NT2/D1 (cell line): ENCODE measurements around the gene MSH4.
A peak's percentile ranks its signal among the peaks of the same experiment; 100 is the strongest.
"Not testable (repeated sequence)": the region's sequence is repeated elsewhere in the genome, so short reads cannot be mapped to it uniquely, and the experiment has no call there.

Experiments
- DNase-seq: peaks from one replicate; pipeline ENCODE4 v3.0.0-alpha.2; 2011; ENCODE audit warnings: low read depth, low spot score
- H3K27me3 ChIP-seq: 2 replicates; pipeline ENCODE4 v1.6.0; 2011; ENCODE audit warnings: mild to moderate bottlenecking; ENCODE audit not compliant: insufficient read length, insufficient read depth
- H3K36me3 ChIP-seq: 2 replicates; pipeline ENCODE4 v1.6.1; 2011; ENCODE audit warnings: mild to moderate bottlenecking, low read length, mixed read lengths; ENCODE audit not compliant: insufficient read depth, insufficient read length
- H3K4me1 ChIP-seq: 2 replicates; pipeline ENCODE4 v1.5.1; 2011; ENCODE audit not compliant: insufficient read depth, insufficient read length
- H3K4me3 ChIP-seq: 2 replicates; pipeline ENCODE4 v1.5.1; 2011; ENCODE audit warnings: low read depth; ENCODE audit not compliant: insufficient read length
- H3K9ac ChIP-seq: 2 replicates; pipeline ENCODE4 v1.6.0; 2011; ENCODE audit warnings: low read depth; ENCODE audit not compliant: insufficient read length
- H3K9me3 ChIP-seq: 2 replicates; pipeline ENCODE4 v1.5.1; 2011; ENCODE audit warnings: mild to moderate bottlenecking, low read length; ENCODE audit not compliant: insufficient read depth
- SUZ12 ChIP-seq: IDR thresholded peaks from 2 replicates; pipeline ENCODE4 v1.6.1; 2011; ENCODE audit not compliant: insufficient read length, insufficient read depth; ENCODE audit errors: extremely low read depth
- YY1 ChIP-seq: IDR thresholded peaks from 2 replicates; pipeline ENCODE4 v1.6.1; 2011; ENCODE audit not compliant: insufficient read length, insufficient read depth
- ZNF274 ChIP-seq: IDR thresholded peaks from 2 replicates; pipeline ENCODE4 v1.6.1; 2011; ENCODE audit warnings: mild to moderate bottlenecking, low read depth, low read length

Gene MSH4

DNA sequence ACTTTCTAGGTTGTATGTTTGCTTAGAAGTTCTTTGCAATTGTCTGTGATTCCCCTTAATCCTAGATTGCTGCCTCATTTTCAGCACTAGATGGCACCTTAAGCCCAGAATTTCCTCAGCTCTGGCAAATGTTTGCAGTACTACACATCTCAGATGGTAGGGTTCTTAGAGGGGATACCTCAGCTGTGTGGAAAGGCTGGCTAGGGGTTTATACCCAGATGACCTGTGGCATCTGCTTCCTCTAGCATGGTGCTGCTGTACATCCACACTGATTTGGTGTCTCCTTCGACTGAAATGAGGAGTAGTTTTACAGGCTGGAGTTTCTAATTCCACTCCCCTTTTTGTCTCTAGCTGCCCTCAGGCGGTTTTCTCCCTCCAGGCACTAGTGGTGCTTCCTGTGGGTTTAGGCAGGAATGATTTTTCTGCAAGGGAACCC lies 112.1 kb downstream of the MSH4 start:
- Histone ChIP-seq H3K27me3 (no peaks in the 10 kb centered on the region), H3K9me3 (peaks cover 9% of the 10 kb centered on the region), H3K9ac (no peak overlapping the region), H3K36me3 (no peaks in the 10 kb centered on the region), H3K4me3 (no peak overlapping the region), H3K4me1 (no peaks in the 10 kb centered on the region)
- no peak for TF ChIP-seq SUZ12
- no peak for TF ChIP-seq YY1
- TF ChIP-seq ZNF274 = no peak
- peak; percentile 75 for DNase-seq

DNA sequence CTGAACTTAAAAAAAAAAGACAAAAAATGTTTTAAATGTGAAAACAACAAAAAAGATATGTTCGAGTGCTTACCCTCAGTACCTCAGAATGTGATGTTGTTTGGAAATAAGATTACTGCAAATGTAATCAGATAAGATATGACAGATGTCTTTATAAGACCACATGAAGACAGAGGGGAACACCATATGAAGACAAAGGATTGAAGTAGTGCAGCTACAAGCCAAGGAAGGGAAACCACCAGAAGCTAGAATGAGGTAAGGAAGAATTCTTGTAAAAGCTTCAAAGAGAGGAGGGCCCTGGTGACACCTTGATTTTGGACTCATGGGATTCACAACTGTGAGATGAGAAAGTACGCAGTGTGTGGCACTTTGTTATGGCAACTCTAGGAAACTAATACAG lies 120.2 kb downstream of the MSH4 start:
- no peaks in the 10 kb centered on the region for H3K36me3 ChIP-seq
- H3K27me3 ChIP-seq = no peaks in the 10 kb centered on the region
- no peak overlapping the region for H3K4me3 ChIP-seq
- H3K9ac ChIP-seq = no peak overlapping the region
- no peak for TF ChIP-seq ZNF274
- TF ChIP-seq YY1 = no peak
- no peak for TF ChIP-seq SUZ12
- H3K9me3 ChIP-seq = no peaks in the 10 kb centered on the region
- H3K4me1 ChIP-seq = no peaks in the 10 kb centered on the region
- DNase-seq = no peak

DNA sequence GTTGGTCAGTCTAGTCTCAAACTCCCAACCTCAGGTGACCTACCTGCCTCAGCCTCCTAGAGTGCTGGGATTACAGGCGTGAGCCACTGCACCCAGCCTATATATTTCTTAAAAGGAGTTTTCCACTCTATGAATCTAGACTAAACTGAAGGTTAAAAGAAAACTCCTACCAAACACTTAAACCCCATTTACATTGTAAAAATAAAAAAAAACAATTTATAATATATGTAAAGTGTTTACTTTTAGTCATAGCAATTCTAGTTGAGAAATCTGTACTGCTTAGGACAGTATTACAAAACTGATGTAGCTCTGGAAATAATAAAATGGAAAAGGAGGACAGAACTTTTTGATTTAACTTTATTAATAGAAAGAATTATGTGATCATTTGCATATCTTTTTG lies 126.0 kb downstream of the MSH4 start:
- Histone ChIP-seq H3K9me3 (no peaks in the 10 kb centered on the region), H3K27me3 (no peaks in the 10 kb centered on the region), H3K36me3 (no peaks in the 10 kb centered on the region), H3K4me1 (no peaks in the 10 kb centered on the region), H3K4me3 (no peak overlapping the region), H3K9ac (no peak overlapping the region)
- TF ChIP-seq SUZ12 (no peak), ZNF274 (no peak), YY1 (no peak)
- DNase-seq = no peak

DNA sequence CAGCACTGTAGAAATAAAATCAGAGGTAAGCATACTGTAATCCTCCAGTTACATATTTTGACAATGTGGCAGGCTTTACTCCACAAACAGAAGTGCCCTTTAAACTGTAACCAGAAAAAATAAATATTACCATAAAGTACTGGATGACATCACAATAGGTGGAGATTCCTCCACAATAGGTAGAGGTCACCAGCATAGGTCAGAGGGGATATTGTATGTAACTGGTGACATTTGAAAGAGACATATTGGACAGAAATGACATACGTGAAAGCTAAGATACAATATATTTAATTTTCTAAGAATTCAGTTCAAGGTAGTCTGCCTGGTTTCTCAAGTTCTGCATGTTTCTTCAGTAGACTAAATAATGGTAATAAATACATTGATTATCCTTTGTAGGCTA lies 135.6 kb downstream of the MSH4 start, which contains the start of gene ASB17:
Gene ASB17, minus strand, starts transcription at position 101 of the 400 bp plus-strand sequence. CDS start 113 bp downstream, outside the sequence.
- TF ChIP-seq ZNF274 (no peak), SUZ12 (no peak), YY1 (no peak)
- DNase-seq = no peak
- no peaks in the 10 kb centered on the region for H3K4me1 ChIP-seq
- no peak within 1 kb of the TSS for H3K4me3 ChIP-seq
- no peaks in the 10 kb centered on the region for H3K36me3 ChIP-seq
- H3K9ac ChIP-seq = no peak within 1 kb of the TSS
- no peaks in the 10 kb centered on the region for H3K9me3 ChIP-seq
- no peaks in the 10 kb centered on the region for H3K27me3 ChIP-seq

DNA sequence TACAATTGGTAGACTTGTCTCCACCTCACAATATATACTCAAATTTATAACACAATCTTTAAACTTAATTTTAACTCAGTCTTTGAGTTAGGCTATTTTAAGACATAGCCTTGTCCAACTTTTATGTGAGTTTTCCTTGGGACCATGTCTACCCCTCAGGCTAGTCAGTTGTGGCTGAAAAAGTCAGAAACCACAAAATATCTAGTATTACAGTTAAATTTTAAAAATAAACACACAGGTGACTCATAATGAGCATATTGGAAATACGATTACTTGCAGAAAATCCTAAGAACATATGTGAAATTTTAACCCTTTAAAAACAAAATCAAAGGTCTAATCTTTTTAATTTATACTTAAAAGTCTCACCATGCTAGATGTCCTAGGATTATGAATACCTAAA lies 140.4 kb downstream of the MSH4 start:
- H3K4me3 ChIP-seq = no peak overlapping the region
- H3K4me1 ChIP-seq = no peaks in the 10 kb centered on the region
- DNase-seq = no peak
- H3K27me3 ChIP-seq = no peaks in the 10 kb centered on the region
- TF ChIP-seq ZNF274 (no peak), YY1 (no peak), SUZ12 (no peak)
- no peaks in the 10 kb centered on the region for H3K9me3 ChIP-seq
- no peak overlapping the region for H3K9ac ChIP-seq
- no peaks in the 10 kb centered on the region for H3K36me3 ChIP-seq

DNA sequence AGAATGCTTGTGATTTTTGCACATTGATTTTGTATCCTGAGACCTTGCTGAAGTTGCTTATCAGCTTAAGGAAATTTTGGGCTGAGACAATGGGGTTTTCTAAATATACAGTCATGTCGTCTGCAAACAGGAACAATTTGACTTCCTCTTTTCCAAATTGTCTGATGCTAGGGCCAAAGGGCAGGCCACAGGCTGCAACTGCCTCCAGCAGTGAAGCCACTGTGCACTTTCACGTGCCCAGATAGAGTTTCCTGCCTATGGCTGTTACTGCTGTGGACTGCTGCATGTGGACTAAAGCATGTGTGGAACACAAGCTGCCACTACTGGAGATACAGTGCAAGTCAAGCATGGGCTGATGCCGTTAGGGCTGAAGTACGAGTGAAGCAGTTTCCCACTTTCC lies 146.4 kb downstream of the MSH4 start:
- DNase-seq, H3K9ac ChIP-seq, H3K4me3 ChIP-seq, H3K9me3 ChIP-seq, H3K36me3 ChIP-seq, H3K4me1 ChIP-seq, H3K27me3 ChIP-seq: not testable (repeated sequence)

DNA sequence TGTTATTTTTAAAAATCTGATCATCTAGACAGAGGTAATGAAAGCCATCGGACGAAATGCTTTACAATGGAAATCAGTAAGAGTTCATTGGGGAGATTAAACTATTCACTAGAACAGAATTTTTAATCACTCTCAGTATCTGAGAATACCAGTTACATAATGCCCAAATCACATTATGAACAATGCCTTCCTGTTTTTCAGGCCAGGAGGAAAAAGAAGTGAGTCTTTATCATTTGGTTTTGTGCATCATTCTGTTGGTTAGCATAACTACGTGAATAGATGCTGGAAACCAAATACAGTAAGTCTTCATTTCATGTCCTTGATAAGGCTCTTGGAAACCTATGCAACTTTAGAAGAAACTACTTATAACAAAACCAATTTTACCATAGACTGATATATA lies 153.5 kb downstream of the MSH4 start:
- Histone ChIP-seq H3K4me3 (no peak overlapping the region), H3K4me1 (no peaks in the 10 kb centered on the region), H3K9me3 (peaks cover 8% of the 10 kb centered on the region; the same call in 1 of the 2 replicates), H3K27me3 (no peaks in the 10 kb centered on the region), H3K9ac (no peak overlapping the region), H3K36me3 (no peaks in the 10 kb centered on the region)
- DNase-seq = no peak
- TF ChIP-seq YY1 (no peak), SUZ12 (no peak), ZNF274 (no peak)

DNA sequence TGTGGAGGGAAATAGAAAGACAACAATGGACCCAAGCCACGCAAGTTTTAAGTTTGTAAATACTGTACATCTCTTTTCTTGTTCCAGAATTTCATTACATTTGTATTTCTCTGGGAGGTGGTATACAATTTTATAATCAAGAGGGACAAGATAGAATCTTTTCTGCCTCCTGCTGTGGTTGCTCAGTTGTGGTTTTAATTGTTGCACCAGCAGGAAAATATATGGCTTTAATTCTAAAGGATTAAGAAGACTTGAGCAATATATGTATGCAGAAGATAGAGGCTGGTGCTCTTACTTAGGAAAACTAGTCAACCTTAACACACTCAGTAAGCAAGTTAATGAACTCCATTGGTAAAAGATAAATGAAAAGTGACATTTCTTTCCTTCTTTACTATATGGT lies 155.3 kb downstream of the MSH4 start:
- TF ChIP-seq YY1 = no peak
- no peaks in the 10 kb centered on the region for H3K36me3 ChIP-seq
- no peak overlapping the region for H3K4me3 ChIP-seq
- no peaks in the 10 kb centered on the region for H3K4me1 ChIP-seq
- H3K27me3 ChIP-seq = no peaks in the 10 kb centered on the region
- no peak for DNase-seq
- H3K9me3 ChIP-seq = peaks cover 6% of the 10 kb centered on the region; the same call in 1 of the 2 replicates
- H3K9ac ChIP-seq = no peak overlapping the region
